GM18502 (cell line): ENCODE results near the gene PPAN.

Source experiments
- ATAC-seq: cut with Tn5 transposase; IDR thresholded peaks from one replicate; pipeline ENCODE4 v1.9.1; 2021; ENCODE audit warnings: mild to moderate bottlenecking; ENCODE audit not compliant: unreplicated experiment, poor library complexity

Gene PPAN

GRCh38 chr19:10106100-10106936 lies at the start of gene PPAN:
Gene PPAN, plus strand, starts transcription at chr19:10106362. Its CDS starts 33 bp downstream, at chr19:10106395.
- peak; percentile 63 for ATAC-seq

- no peak for ATAC-seq
Measured at GRCh38 chr19:10061717-10062310, 44.3 kb upstream of the PPAN start.

- no peak for ATAC-seq
Measured at GRCh38 chr19:10068205-10068604, 38.0 kb upstream of the PPAN start.

- no peak for ATAC-seq
Measured at GRCh38 chr19:10069046-10069445, 37.1 kb upstream of the PPAN start.

GRCh38 chr19:10070730-10071446 lies 35.3 kb upstream of the PPAN start:
- ATAC-seq: no peak

- no peak for ATAC-seq
Measured at GRCh38 chr19:10074153-10074552, 32.0 kb upstream of the PPAN start.

GRCh38 chr19:10076535-10076934 lies 29.6 kb upstream of the PPAN start:
- ATAC-seq: no peak

GRCh38 chr19:10078329-10078728 lies 27.8 kb upstream of the PPAN start:
- no peak for ATAC-seq

GRCh38 chr19:10079031-10079453 lies 27.1 kb upstream of the PPAN start:
- no peak for ATAC-seq

- ATAC-seq: no peak
Measured at GRCh38 chr19:10083911-10084310, 22.3 kb upstream of the PPAN start.

GRCh38 chr19:10084803-10085202 lies 21.4 kb upstream of the PPAN start:
- ATAC-seq: no peak

GRCh38 chr19:10085641-10086590 lies 20.2 kb upstream of the PPAN start, which contains the start of gene SHFL:
Gene SHFL, plus strand, starts transcription at chr19:10086317. Its CDS starts 111 bp downstream, at chr19:10086428.
- ATAC-seq: peak; percentile 85

- ATAC-seq: peak; percentile 19
Measured at GRCh38 chr19:10086591-10087192, 19.5 kb upstream of the PPAN start.

GRCh38 chr19:10087296-10088061 lies 18.7 kb upstream of the PPAN start:
- ATAC-seq: no peak

- no peak for ATAC-seq
Measured at GRCh38 chr19:10088949-10089554, 17.1 kb upstream of the PPAN start.

GRCh38 chr19:10089801-10090375 lies 16.3 kb upstream of the PPAN start:
- no peak for ATAC-seq

- no peak for ATAC-seq
Measured at GRCh38 chr19:10091370-10091687, 14.8 kb upstream of the PPAN start.
